Activated CD4-positive, CD25-positive, alpha-beta regulatory T cell (primary cell): ENCODE data around the gene PPM1M.

Experiments used
- DNase-seq, 4 experiments: peaks; one replicate each; lab custom pipeline; 2025; lab: John Stamatoyannopoulos, UW

The PPM1M gene

DNA sequence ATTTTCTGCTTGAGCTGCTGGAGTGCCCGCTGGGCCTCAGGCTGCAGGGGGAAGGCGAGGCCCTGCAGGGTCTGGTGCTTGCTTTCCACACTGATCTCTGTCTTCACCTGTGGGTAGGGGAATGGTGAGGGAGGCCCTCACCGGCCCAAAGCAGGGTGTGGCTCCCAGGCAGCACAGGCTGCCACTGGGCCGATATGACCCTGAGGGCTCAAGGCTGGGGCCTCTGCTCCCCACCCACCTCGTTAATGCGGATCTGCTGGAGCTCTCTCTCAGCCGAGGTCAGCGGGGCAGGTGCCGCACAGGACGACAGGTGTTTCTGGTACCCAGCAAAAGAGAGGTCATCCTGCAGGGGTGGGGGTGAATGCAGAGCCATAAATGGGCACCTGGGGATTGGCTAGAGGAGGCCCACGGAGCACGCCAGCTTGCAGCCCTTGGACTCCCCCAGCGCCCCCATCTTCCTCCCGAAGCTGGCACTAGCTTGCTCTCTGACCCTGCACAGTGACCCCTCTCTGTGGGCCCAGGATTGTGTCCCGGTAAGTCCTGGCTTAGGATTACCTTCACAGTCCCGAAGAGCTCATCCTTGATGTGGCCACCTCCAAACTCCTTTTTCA is 14.6 kb upstream of the PPM1M start:
- no peak for DNase-seq

DNA sequence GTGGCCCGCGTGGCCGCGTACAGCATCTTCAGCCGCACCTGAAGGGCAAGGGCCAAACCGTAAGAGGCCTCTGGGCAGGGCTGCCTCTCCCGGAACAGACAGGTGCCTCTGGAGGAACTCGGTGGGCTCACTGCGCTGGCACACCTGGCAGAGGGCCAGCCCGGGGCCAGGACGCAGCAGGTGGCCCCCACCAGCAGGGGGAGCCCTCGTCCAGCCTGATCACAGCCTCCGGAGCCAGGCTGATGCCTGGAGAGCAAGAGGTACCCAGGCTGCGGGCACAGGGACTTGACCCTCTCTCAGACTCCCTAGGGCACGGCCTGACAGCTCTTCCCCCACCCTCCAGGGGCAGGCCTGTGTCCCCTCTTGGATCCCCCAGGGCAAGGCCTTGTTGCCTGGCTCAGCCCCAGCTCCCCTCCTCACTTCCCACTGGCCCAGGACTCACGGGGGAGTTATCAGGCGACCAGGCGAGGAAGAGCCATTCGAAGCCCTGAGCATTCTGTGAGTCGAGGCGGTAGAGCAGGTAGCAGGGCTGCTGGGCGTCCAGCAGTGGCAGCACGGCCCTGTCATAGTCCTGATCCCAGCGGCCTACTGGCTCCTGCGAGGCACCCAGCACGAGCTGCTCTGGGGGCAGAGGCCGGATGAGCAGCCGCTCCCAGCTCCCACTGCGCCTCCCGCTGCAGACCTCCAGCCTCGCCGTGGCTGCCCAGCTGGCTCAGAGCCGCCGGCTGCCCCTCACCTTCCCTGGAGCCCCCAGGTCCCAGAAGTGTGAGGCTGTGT is 13.9 kb upstream of the PPM1M start:
- DNase-seq = peak; percentile 81 to 93 (median 88)

DNA sequence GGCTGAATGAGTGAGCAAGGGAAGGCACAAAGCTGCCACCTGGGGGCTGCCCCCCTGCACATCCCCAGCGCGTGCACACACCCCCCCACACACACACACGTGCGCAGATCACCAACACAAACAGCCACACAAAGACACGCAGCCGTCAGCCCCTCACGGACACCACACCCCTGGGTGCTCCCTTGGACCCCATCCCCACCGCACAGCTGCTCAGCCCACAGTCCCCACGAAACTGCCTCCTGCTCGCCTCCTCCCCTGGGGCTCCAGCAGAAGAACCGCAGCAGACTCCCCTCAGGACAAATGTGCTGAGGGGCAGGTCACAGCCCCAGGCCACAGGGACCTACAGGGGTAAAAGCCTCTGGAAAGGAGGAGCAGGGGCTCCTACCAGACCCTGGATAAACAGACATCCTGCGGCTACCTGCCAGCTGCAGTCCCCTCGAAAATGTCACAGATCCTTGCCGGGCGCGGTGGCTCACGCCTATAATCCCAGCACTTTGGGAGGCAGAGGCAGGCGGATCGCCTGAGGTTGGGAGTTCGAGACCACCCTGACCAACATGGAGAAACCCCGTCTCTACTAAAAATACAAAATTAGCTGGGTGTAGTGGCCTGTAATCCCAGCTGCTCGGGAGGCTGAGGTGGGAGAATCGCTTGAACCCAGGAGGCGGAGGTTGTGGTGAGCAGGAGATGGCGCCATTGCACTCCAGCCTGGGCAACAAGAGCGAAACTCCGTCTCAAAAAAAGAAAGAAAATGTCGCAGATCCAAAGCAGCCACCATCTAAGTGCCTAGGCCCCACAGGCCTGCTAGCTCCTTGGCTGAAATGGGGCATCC is 13.1 kb upstream of the PPM1M start:
- DNase-seq = no peak

DNA sequence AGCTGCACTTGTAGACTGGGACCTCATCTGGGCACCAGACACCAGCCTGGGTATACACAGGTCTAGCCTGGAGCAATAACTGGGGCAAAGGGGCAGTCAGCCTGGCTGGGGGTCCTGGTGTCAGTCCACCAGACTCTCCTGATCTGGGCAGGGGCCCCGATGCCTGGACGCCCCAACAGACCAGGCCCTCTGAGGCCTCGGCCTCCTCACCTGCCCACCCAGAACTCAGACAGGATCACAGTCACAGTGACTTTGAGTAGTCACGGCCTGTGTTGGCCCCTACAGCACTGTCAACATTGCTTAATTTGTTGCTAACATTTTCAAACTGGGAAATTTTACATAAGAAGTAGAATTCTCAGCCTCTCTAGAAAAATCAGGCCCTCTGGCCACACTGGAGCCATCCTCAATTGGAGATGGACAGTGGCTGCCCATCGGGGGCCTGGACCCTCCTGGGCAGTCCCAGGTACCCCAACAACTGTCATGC is 12.4 kb upstream of the PPM1M start:
- DNase-seq = no peak

DNA sequence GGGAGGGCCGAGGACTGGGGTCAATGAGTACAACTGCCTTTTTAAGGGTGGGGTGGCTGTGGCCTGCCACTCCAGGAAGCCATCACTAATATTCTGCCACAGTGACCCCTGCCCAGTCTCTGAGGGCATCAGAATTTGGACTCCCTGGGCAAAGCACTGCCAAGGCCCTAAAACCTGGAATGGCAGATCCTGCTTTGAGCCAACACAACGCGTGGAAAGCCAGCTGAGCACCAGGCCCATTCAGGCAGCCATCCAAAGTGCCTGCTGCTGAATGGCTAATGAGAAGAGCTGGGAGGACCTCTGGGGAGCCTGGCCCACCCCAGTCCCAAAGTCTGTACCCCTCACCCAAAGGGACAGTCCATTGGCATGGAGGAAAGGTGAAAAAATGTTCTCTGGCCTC is 11.6 kb upstream of the PPM1M start:
- DNase-seq = no peak

DNA sequence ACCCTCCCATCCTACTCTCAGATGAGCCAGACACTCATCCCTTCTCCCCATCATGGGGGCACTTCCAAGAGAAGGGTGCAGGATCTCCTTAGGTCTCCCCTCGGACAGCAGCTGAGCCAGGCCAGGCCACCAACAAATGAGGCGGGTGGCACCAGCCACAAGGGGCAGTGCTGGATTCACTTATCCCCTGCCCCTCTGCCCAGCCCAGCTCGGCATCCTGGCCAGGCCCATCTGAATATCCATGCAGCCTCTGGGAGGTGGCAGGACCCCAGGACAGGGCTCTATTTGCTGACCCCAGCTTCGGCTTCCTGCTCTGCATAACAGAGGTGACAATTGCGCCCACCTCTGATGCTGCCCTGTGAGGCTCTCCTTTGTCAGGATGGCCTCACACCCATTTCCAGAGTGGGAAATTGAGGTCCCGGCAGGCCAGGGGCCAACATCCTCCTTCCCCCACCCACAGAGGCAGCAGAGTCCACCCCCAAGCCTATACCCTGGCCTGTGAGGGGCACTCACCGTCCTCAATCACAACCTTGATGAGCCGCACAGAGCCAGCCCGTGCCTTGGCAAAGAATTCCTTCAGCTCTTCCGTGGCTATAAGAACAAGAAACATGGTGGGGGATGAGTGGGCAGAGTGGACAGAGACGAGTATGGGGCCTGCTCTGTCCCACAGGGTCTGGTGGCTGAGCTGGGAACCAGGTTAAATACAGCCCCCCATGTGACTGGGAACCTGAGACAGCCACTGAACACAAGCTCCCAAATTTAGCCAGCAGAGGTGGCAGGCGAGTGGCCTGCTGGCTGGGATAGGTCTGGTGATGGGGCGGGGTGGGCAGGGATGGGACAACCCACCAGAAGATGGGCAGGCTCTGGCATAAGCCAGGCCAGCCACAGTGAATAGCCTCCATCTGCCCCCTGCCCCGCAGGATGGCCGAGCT is 10.8 kb upstream of the PPM1M start:
- no peak for DNase-seq

DNA sequence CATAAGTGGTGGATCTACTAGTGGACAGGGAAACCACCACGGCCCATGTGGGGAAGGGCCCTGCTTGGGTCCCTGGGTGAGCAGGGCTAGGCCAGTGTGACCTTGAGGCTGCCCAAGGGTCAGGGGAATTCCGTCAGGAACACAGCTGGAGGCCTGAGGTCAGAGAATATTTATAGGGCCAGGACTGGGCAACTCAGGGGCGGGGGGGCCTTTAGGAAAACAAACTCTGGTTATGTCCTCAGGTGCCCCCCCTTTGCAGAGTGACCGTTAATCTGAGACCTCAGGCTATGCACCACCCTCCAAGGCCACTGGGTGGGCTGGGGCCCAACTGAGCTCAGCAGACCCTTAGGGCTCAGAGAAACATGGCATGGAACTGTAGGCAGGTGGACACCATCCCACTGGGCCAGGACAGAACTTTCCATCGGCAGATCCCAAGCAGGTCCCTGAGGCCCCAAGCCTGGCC is 9.1 kb upstream of the PPM1M start:
- no peak for DNase-seq

DNA sequence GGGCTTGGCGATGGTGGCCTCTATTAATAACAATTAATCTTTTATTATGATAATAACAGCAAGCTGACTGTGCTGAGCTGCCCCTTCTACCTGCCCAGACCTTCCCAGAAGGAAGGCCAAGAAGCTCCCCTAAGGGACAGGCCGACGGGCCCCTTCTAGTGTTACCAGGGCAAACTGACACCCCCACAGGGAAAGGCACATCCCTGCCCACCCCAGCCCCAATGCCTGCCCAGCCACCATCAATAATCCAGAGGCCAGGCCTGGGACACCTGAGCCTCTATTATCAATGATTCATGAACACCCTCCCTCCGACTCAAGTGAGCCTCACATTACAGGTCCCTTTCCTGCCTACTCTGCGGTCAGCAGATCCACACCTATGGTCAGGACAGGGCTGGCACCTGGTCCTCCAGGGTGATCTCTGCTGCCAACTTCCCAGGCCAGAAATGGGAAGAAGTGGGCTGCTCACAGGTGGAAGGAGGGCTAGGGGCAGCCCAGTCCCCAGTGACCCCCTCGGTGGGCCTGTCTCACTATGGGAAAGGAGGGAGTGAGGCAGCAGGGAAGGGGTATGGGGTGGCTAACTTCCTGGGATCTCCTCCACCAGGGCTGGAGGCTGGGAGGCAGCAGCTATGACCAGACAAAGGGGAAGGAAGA is 8.4 kb upstream of the PPM1M start:
- no peak for DNase-seq

DNA sequence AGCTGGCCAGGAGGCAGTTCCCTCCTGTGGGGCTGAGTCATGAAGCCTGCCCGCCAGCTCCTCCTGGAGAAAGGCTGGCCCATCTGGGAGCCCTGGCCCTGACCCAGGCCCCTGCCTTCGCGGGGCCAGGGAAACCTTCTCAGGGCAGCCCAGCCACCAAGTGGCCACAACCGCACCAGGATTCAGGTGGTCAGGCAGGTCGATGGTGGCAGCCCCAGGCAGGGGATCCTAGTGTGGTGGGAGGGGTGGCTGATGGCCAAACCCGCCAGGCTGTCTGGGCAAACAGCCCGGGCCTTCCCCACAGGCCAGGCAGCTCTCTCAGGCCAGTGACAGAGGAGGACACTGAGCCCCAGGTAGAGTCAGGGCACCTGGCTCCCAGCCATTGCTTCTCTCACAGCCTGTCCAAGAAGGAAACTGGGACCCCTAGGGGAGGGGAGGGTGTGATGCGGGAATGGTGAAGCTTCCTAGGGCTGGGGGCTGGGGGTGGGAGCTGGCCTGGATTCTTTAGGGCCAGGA is 7.8 kb upstream of the PPM1M start:
- no peak for DNase-seq

DNA sequence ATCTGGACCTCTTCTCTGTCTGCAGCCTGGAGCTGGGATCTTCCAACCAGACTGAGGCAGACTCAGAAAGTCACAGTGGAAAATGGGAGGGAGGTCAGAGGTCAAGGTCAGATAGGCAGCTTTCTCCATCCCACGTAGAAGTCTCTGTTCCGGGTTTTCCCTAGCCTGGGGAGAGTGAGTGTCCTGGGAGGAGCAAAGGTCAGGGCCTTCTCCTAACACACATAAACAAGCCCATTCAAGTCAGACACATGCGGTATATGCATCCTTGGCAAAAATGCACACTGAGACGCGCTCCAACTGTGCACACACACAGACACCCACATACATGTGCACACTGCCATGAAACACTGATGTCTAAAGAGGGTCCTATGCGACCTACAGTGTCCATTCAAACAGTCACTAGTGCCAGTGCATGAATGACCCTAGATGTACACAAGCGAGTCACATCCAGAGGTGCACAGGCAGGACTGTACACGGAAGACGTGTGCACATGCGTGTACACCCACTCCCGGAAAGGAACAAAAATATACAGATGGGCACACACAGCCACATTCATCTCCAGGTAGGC is 7.3 kb upstream of the PPM1M start:
- DNase-seq = no peak

DNA sequence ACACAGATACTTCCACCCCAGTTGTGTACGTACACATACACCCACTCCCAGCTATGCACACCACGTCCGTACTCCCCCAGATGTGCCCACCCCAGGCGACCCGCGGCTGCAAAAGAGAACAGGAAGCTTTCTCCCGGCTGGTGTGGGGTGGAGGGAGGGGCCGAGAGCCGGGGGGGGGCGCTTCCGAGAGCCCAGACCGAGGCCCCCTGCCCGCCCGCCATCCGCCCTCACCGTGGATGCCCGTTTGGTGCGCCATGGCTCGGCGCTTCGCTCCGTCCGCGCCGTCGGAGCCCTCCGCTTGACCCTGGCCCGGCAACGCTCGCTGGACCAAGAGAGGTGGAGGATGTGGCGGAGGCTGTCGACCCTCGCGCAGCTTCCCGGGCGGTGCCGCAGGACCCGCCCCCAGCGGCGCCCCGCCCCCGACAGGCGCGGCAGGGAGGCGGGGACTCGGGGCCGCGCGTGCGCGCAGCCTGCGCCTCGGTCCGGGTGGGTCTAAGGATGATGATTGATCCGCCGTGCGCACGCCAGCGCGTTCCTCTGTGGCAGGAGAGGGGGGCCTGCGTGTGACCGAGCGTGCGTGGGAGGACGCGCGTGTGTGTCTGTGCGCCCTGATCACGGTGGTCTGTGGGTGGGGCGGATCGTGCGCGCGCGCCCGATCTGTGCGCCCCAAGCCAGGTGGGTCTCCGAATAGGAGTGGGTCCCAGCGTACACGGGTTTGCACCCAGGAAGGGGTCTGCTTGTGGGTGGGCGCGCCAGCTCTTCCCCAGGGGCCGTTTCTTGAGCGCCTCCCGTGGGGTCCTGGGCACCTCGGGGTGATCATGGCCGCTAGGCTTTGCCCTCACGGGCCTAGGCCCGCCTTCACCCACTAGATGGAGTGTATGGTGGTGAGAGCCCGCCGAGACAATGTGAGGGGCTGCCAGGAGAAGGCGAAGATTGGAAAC is 6.5 kb upstream of the PPM1M start, which contains the start of gene TWF2:
Gene TWF2 (minus strand): TSS at position 398 of the 941 bp plus-strand sequence. CDS start 142 bp downstream, at position 256.
- peak; percentile 70 to 81 (median 76) for DNase-seq

DNA sequence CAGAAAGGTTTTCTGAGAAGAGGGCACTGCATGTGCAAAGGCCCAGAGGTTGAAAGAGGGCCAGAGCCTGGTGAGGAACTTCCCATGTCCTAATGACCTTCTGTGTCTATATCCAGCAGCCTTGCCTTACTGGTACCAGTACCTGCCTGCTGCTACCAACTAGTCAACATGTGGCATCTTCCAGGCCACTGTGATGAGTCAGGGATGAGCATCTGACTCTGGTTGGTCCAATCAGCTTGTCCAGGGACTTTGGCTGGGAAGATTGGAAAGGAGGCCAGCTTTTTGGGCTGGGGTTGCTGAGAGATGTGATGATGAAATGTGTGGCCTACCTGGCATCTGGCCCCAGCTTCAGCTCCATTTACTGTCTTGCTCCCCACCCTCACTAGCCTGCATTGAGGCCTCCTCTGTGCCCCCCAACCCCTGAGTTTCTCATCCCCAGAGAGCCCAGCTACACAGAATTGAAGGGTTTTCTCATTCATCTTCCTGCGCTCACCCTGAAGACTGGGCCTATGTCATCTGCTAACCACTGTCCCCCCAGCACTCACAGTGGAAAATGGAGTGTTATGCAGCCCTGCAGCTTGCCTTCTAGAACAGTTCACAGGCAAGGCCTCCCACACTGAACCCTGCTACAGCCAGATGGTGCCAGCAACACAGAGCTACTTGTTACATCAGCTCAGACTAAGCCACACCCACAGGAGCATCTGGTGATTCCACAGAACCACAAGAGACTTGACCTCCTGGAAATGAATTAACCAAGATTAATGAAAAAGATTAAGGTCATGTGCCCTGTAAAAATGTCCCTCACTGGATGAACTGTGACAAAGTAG is 5.3 kb upstream of the PPM1M start:
- peak in 1 of 4 experiments; percentile 24 for DNase-seq

DNA sequence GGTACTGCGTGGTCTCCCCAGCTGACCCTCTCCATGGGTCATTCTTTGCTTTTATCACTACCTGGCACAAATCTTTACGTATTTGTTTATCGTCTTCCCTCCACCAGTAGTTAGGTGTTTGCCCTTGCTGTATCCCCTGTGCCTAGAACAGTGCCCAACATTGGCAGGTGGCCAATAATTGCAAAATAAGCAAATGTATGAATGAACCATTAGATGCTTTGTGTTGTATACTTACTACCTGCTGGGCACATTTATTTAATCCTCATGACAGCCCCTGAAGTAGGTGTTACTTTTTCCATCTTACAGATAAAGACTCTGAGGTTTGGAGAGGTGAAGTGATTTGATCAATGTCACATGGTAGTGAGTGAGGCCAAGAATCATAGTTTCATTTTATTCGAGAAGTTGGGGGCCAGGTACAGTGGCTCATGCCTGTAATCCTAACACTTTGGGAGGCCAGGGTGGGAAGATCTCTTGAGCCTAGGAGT is 4.6 kb upstream of the PPM1M start:
- no peak for DNase-seq

DNA sequence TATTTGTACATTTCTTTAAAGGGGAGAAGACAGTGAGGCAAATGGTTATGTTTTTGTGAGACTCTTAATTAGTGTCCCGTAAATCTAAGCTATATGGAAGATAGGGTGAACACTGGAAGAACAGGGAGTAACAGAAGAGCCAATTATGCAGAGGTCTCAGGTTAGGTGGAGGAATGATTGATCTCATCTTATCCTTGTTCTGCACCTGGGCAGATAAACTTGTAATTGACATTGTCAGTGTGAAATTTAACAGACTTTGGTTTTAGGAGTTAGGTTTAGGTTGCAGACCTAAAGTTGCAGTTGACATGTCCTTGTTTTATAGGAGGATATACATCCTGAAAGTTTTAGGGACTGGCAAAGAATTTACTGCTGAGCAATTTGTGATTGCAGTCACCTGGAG is 3.5 kb upstream of the PPM1M start:
- DNase-seq = no peak

DNA sequence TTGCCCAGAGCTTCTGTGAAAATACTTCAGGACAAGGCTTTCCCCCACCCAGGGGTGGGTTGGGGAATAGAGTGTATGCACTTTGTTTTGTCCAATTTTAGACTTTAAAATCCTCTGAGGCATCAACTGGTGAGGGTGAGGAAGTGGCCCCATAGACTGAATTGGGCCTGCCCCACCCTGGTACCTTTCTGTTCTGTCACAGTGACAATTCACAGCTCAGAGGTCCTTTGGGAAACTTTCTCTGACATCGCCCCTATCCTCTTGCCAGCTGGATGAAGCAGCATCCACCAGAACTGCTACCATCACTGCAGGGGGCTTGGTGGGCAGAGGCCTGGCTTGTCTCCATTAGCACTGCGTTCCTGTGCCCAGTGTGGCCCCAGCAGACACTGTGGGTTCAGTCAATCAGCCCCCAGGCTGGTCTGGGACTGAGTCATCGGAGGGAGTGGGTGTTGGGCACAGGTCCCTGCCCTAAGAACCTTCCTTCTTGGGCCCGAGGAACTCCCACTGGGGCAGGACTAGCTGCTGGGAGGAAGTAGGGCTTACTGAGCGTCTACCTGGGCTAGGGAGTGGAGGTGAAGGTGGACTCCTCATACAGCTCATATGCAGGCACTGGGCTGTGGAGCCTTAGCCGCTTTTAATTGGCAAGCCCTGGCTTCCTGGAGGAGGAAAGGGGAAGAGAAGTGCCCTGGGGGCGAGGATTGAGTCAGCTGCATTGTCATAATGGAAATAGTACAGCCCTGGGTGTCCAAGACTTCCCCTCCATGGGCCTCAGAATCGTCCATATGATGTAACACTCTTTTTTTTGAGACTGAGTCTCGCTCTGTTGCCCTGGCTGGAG is 1.5 kb upstream of the PPM1M start:
- DNase-seq = no peak

DNA sequence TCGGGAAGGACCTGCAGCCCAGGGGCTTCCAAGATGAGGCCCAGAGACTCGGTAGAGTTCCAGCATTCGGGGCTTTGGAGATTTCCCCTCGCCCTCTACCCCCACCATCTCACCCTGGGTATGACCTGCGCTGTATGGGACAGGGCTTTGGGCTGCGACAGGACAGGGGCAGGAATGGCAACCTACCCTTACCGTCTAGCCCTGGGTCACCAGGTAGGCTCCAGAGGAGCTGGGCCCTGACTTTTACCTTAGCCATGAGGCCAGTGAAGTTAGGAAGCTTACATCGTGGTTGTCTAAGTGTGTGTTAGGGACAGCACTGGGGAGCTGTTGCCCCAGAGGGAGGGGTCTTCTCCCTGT is 683 bp downstream of the PPM1M start:
- no peak for DNase-seq

DNA sequence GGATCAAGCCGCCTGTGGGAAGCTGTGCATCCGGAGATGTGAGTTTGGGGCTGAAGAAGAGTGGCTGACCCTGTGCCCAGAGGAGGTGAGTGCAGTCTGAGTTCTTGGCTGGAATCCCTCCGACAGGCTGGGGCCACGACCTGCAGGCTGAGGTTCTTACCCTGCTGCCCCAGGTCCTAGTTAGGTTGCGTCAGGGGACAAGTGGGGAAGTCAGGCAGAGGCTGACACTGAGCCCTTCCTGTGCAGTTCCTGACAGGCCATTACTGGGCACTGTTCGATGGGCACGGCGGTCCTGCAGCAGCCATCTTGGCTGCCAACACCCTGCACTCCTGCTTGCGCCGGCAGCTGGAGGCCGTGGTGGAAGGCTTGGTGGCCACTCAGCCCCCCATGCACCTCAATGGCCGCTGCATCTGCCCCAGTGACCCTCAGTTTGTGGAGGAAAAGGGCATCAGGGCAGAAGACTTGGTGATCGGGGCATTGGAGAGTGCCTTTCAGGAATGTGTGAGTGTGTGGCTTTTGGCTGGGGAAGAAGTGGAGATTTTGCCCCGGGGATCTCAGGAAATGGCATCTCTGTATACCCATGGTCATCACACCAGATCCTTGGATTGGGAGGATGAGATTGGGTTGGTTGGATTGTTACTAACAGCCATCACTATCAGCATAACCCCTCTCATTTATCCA is 1.3 kb downstream of the PPM1M start:
- no peak for DNase-seq
